IMR-90 (cell line): Measurements from ENCODE around the gene CDH23.

Experiments used
- POLR2A ChIP-seq: IDR thresholded peaks from 2 replicates; pipeline ENCODE4 v1.6.1; 2012; ENCODE audit warnings: mild to moderate bottlenecking, low read depth, low read length
- TF ChIP-seq, protein P1 (sequence below): conservative IDR thresholded peaks from 2 replicates; pipeline ENCODE4 v1.5.1; 2012; ENCODE audit warnings: mild to moderate bottlenecking, low read depth, low read length, improper control_type of control experiment

DNA sequence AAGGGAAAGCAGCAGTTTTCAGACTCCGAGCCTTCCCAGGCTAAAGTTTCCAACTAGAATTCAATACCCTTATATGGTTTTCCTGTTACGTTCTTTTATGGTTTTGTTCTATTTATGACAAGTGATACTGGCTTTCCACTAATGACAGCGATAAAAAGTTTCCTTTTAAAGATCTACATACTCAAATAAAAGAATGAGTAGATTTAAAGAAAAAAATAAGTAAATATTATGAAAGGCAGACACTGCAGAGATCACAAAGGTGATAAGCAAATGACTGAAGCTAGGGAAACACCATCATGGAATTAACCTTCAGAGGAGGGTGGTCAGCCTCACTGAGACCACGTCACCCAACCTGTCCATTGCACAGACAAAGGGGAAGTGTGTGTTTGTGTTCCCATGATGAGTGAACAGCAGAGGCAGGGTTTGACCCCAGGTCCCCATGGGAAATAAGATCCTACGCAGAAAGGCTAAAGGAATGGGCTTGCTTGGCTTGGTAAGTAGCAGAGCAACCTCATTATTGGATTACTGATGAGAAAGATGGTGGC is 372.6 kb downstream of the CDH23 start:
- TF ChIP-seq, protein P1, sequence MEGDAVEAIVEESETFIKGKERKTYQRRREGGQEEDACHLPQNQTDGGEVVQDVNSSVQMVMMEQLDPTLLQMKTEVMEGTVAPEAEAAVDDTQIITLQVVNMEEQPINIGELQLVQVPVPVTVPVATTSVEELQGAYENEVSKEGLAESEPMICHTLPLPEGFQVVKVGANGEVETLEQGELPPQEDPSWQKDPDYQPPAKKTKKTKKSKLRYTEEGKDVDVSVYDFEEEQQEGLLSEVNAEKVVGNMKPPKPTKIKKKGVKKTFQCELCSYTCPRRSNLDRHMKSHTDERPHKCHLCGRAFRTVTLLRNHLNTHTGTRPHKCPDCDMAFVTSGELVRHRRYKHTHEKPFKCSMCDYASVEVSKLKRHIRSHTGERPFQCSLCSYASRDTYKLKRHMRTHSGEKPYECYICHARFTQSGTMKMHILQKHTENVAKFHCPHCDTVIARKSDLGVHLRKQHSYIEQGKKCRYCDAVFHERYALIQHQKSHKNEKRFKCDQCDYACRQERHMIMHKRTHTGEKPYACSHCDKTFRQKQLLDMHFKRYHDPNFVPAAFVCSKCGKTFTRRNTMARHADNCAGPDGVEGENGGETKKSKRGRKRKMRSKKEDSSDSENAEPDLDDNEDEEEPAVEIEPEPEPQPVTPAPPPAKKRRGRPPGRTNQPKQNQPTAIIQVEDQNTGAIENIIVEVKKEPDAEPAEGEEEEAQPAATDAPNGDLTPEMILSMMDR: no peak
- no peak for TF ChIP-seq POLR2A
